Measurements from ENCODE around the gene CACNB3. TPM values are rescaled to one million over a fixed set of nuclear protein-coding genes. Genes with fewer than 3 reads are reported as not detected.

CACNB3 gene
- polyA plus RNA-seq (2013, experiment 1 of 4), result 89.9 TPM
- 86.1 TPM for polyA plus RNA-seq (2013, experiment 2 of 4)
- 69.9 TPM for polyA plus RNA-seq (2013, experiment 3 of 4)
- polyA plus RNA-seq (2013, experiment 4 of 4), result 76.3 TPM

DNA sequence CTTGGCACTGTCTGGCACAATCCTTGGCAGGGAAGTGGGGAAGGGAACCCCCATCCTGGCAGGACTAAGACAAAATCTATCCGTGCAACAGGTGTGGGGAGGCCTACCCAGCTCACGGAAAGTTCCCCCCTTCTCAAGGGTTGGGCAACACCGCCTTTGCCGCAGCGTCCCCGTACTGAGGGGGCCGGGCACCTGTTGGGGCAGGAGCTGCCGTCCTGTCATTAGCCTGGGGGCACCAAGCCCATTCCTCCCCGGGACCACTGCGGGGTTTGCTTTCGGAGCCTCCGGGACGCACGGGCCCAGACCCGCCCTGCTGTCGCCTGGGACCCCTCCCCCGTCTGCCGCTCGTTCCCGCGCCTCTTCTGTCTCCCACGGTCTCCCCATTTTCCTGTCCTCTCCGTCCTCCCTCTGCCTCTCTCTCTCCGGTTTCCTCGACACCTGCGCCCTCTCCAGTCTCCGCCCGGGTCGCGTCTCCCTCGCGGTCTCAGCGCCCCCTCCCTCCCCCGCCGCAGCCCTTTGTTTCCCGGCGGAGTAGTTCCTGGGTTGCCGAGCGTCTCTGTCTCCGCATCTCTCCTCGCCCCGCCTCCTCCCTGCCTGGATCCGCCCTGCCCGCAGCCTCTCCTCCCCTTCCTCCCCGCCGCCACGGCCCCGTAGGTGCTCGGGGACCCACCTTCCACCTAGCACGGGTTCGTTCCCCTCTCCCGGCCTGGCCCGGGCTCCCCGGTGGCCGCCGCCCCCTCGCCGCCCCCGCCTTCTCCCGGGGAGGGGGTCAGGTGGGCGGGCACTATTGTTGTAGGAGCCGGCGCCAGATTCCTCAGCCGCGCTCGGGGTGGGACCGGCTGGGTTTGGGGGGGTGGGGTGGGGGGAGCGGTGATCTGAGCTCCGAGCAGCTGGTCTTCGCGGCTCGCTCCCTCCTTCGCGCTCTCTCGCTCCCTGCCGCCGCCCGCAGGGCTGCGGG lies at the start of gene CACNB3:
Gene CACNB3 (plus strand): TSS at position 624 of the 958 bp plus-strand sequence. CDS start 434 bp downstream, outside the sequence.
- peak within 1 kb of the TSS; percentile 32 for H3K27ac ChIP-seq (ENCODE audit: insufficient read depth, low read depth, low read length, poor library complexity, severe bottlenecking)
- H3K9me3 ChIP-seq (ENCODE audit: control insufficient read depth, low read length), result no peaks in the 10 kb centered on the region
- peak within 1 kb of the TSS; percentile 76 for H3K4me3 ChIP-seq (ENCODE audit: insufficient read depth, low read depth, low read length)
- 0 to 1% methylated on average over 79 of the region's 79 CpGs for WGBS, 2 experiments
- H3K27me3 ChIP-seq (ENCODE audit: control insufficient read depth, insufficient read depth, low read length, poor library complexity, severe bottlenecking), result peaks cover 26% of the 10 kb centered on the region
- peaks cover 38% of the 10 kb centered on the region for H3K4me1 ChIP-seq (ENCODE audit: control insufficient read depth, insufficient read depth, low read length)
- H3K36me3 ChIP-seq (ENCODE audit: control insufficient read depth, insufficient read depth, low read length), result no peaks in the 10 kb centered on the region

DNA sequence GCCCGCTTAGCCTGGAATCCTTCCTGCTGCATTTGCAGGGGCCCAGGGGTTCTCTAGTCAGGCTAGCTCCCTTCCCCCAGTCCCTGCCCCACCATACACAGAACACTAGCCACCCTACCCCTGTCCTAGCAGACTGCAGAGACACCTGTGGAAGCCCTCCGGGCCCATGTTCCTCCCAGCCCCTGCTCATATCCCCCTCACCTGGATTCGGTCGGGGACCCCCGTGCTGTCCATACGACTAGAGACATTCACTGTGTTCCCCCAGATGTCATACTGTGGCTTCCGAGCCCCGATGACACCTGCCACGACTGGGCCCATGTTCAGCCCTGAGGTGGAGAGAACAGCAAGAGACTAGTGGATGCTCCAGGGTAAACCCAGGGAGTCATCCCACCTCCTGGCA lies 49.6 kb upstream of the CACNB3 start:
- peaks cover 5% of the 10 kb centered on the region for H3K4me1 ChIP-seq (ENCODE audit: control insufficient read depth, insufficient read depth, low read length)
- H3K4me3 ChIP-seq (ENCODE audit: insufficient read depth, low read depth, low read length), result no peak overlapping the region
- WGBS, 2 experiments, result 88 to 93% methylated on average over 9 of the region's 9 CpGs
- no peaks in the 10 kb centered on the region for H3K9me3 ChIP-seq (ENCODE audit: control insufficient read depth, low read length)
- H3K36me3 ChIP-seq (ENCODE audit: control insufficient read depth, insufficient read depth, low read length), result peaks cover 47% of the 10 kb centered on the region
- H3K27ac ChIP-seq (ENCODE audit: insufficient read depth, low read depth, low read length, poor library complexity, severe bottlenecking), result no peak overlapping the region
- no peaks in the 10 kb centered on the region for H3K27me3 ChIP-seq (ENCODE audit: control insufficient read depth, insufficient read depth, low read length, poor library complexity, severe bottlenecking)

GRCh38 chr12:48770756-48771155 lies 47.5 kb upstream of the CACNB3 start:
- WGBS, 2 experiments, result 94 to 96% methylated on average over 10 of the region's 10 CpGs
- peaks cover 5% of the 10 kb centered on the region for H3K4me1 ChIP-seq (ENCODE audit: control insufficient read depth, insufficient read depth, low read length)
- no peak overlapping the region for H3K27ac ChIP-seq (ENCODE audit: insufficient read depth, low read depth, low read length, poor library complexity, severe bottlenecking)
- peaks cover 60% of the 10 kb centered on the region for H3K36me3 ChIP-seq (ENCODE audit: control insufficient read depth, insufficient read depth, low read length)
- no peaks in the 10 kb centered on the region for H3K9me3 ChIP-seq (ENCODE audit: control insufficient read depth, low read length)
- no peak overlapping the region for H3K4me3 ChIP-seq (ENCODE audit: insufficient read depth, low read depth, low read length)
- H3K27me3 ChIP-seq (ENCODE audit: control insufficient read depth, insufficient read depth, low read length, poor library complexity, severe bottlenecking), result no peaks in the 10 kb centered on the region

DNA sequence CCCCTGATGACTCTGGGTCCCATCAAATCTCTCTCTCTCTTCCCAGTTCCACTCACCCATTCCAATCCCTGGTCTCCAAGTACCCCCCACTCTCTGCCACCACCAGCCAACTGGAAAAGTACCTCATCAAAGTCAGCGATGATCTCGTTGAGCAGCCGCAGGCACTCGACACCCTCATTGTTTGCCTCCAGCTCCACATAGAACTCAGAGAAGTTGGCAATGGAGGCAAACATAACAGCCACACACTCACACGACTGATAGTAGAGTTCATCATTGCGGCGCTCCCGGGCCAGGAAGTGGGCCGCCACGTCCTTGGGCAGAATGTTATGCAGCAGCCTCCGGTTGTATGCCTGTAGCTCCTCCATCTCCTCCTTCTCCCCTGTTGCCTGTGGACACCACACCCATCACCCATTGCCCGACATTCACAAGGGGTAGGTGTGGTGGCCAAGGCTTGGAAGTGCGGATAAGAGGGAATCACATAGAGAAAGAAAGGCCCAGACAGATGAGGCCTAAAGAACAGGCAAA lies 46.6 kb upstream of the CACNB3 start:
- H3K4me3 ChIP-seq (ENCODE audit: insufficient read depth, low read depth, low read length), result no peak overlapping the region
- 95 to 97% methylated on average over 13 of the region's 13 CpGs for WGBS, 2 experiments
- H3K27me3 ChIP-seq (ENCODE audit: control insufficient read depth, insufficient read depth, low read length, poor library complexity, severe bottlenecking), result no peaks in the 10 kb centered on the region
- H3K4me1 ChIP-seq (ENCODE audit: control insufficient read depth, insufficient read depth, low read length), result peaks cover 5% of the 10 kb centered on the region
- H3K27ac ChIP-seq (ENCODE audit: insufficient read depth, low read depth, low read length, poor library complexity, severe bottlenecking), result no peak overlapping the region
- no peaks in the 10 kb centered on the region for H3K9me3 ChIP-seq (ENCODE audit: control insufficient read depth, low read length)
- peaks cover 61% of the 10 kb centered on the region for H3K36me3 ChIP-seq (ENCODE audit: control insufficient read depth, insufficient read depth, low read length)

GRCh38 chr12:48773686-48774085 lies 44.6 kb upstream of the CACNB3 start:
- Histone ChIP-seq H3K36me3 (ENCODE audit: control insufficient read depth, insufficient read depth, low read length) (peaks cover 70% of the 10 kb centered on the region), H3K27me3 (ENCODE audit: control insufficient read depth, insufficient read depth, low read length, poor library complexity, severe bottlenecking) (no peaks in the 10 kb centered on the region), H3K4me3 (ENCODE audit: insufficient read depth, low read depth, low read length) (no peak overlapping the region), H3K27ac (ENCODE audit: insufficient read depth, low read depth, low read length, poor library complexity, severe bottlenecking) (no peak overlapping the region), H3K4me1 (ENCODE audit: control insufficient read depth, insufficient read depth, low read length) (no peaks in the 10 kb centered on the region), H3K9me3 (ENCODE audit: control insufficient read depth, low read length) (no peaks in the 10 kb centered on the region)
- 93 to 96% methylated on average over 5 of the region's 5 CpGs for WGBS, 2 experiments

- no peak overlapping the region for H3K4me3 ChIP-seq (ENCODE audit: insufficient read depth, low read depth, low read length)
- no peaks in the 10 kb centered on the region for H3K4me1 ChIP-seq (ENCODE audit: control insufficient read depth, insufficient read depth, low read length)
- 90 to 94% methylated on average over 2 of the region's 2 CpGs for WGBS, 2 experiments
- H3K36me3 ChIP-seq (ENCODE audit: control insufficient read depth, insufficient read depth, low read length), result peaks cover 70% of the 10 kb centered on the region
- H3K9me3 ChIP-seq (ENCODE audit: control insufficient read depth, low read length), result no peaks in the 10 kb centered on the region
- no peaks in the 10 kb centered on the region for H3K27me3 ChIP-seq (ENCODE audit: control insufficient read depth, insufficient read depth, low read length, poor library complexity, severe bottlenecking)
- H3K27ac ChIP-seq (ENCODE audit: insufficient read depth, low read depth, low read length, poor library complexity, severe bottlenecking), result no peak overlapping the region
Measured at GRCh38 chr12:48774516-48774915, 43.8 kb upstream of the CACNB3 start.

- Histone ChIP-seq H3K36me3 (ENCODE audit: control insufficient read depth, insufficient read depth, low read length) (peaks cover 66% of the 10 kb centered on the region), H3K27me3 (ENCODE audit: control insufficient read depth, insufficient read depth, low read length, poor library complexity, severe bottlenecking) (no peaks in the 10 kb centered on the region), H3K4me1 (ENCODE audit: control insufficient read depth, insufficient read depth, low read length) (no peaks in the 10 kb centered on the region), H3K9me3 (ENCODE audit: control insufficient read depth, low read length) (no peaks in the 10 kb centered on the region), H3K27ac (ENCODE audit: insufficient read depth, low read depth, low read length, poor library complexity, severe bottlenecking) (no peak overlapping the region), H3K4me3 (ENCODE audit: insufficient read depth, low read depth, low read length) (no peak overlapping the region)
- WGBS, 2 experiments, result 94 to 96% methylated on average over 7 to 8 of the region's 8 CpGs
Measured at GRCh38 chr12:48775299-48775698, 43.0 kb upstream of the CACNB3 start.

DNA sequence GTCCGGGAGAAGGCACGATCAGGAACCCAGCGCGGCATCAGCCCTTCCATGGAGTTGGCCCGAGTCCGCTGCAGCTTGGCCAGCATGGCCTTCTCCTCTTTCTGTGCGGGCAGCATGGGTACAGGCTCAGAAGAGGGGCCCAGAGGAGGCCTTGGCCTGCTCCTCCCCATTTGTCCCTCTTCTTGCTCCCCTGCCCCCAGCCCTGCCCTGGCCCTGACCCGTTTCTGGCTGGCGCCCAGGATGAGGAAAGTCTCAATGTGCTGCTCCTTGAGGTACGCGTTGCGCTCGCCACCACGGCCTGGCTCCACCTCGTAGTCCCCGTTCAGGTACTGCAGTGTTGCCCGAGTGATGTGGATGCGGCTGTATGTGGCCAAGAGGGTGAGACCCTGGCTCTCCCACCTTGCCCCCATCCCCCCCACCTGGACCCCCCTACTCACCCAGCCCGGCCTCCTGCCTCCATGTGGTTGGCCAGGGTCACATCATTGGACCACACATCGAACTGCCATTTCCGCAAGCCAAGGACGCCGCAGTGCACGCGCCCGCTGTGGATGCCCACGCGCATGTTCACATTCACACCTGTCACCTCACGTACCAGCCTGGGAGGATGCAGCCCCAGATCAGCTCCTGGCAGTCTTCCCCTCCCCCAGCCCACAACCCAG lies 42.2 kb upstream of the CACNB3 start:
- Histone ChIP-seq H3K4me3 (ENCODE audit: insufficient read depth, low read depth, low read length) (no peak overlapping the region), H3K27ac (ENCODE audit: insufficient read depth, low read depth, low read length, poor library complexity, severe bottlenecking) (no peak overlapping the region), H3K9me3 (ENCODE audit: control insufficient read depth, low read length) (no peaks in the 10 kb centered on the region), H3K36me3 (ENCODE audit: control insufficient read depth, insufficient read depth, low read length) (peaks cover 59% of the 10 kb centered on the region), H3K4me1 (ENCODE audit: control insufficient read depth, insufficient read depth, low read length) (no peaks in the 10 kb centered on the region), H3K27me3 (ENCODE audit: control insufficient read depth, insufficient read depth, low read length, poor library complexity, severe bottlenecking) (no peaks in the 10 kb centered on the region)
- WGBS, 2 experiments, result 94 to 95% methylated on average over 29 of the region's 29 CpGs

DNA sequence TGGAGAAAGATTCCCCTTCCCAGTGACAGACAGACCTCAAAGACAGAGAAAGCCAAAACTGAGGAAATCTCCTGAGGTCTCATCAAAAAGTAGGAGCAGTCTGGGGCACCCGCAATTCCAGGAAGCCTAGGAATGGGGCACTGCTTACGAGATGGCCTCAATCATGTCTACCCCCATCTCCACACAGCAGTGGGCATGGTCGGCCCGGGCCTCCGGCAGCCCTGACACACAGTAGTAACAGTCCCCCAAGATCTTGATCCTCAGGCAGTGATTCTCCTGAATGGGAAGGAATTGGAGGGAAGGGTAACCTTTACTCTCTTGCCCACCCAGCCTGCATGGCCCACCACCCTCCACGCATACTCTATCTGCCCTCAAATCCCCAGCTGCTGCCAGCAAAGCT lies 41.3 kb upstream of the CACNB3 start:
- no peaks in the 10 kb centered on the region for H3K27me3 ChIP-seq (ENCODE audit: control insufficient read depth, insufficient read depth, low read length, poor library complexity, severe bottlenecking)
- no peak overlapping the region for H3K27ac ChIP-seq (ENCODE audit: insufficient read depth, low read depth, low read length, poor library complexity, severe bottlenecking)
- no peaks in the 10 kb centered on the region for H3K9me3 ChIP-seq (ENCODE audit: control insufficient read depth, low read length)
- peaks cover 51% of the 10 kb centered on the region for H3K36me3 ChIP-seq (ENCODE audit: control insufficient read depth, insufficient read depth, low read length)
- H3K4me3 ChIP-seq (ENCODE audit: insufficient read depth, low read depth, low read length), result no peak overlapping the region
- no peaks in the 10 kb centered on the region for H3K4me1 ChIP-seq (ENCODE audit: control insufficient read depth, insufficient read depth, low read length)
- WGBS, 2 experiments, result 94 to 96% methylated on average over 6 of the region's 6 CpGs

All from ectodermal cell (in vitro differentiated cells).